CD4-positive, alpha-beta T cell treated with Interleukin-2 at 100 ng/mL for 4 hours (primary cell): ENCODE results near the gene MRPS18C.
"Not testable (repeated sequence)": the region's sequence is repeated elsewhere in the genome, so short reads cannot be mapped to it uniquely, and the experiment has no call there.

Experiments used
- DNase-seq: peaks from one replicate; pipeline ENCODE4 v3.0.0-alpha.2; 2020; ENCODE audit warnings: low spot score

Gene MRPS18C

DNA sequence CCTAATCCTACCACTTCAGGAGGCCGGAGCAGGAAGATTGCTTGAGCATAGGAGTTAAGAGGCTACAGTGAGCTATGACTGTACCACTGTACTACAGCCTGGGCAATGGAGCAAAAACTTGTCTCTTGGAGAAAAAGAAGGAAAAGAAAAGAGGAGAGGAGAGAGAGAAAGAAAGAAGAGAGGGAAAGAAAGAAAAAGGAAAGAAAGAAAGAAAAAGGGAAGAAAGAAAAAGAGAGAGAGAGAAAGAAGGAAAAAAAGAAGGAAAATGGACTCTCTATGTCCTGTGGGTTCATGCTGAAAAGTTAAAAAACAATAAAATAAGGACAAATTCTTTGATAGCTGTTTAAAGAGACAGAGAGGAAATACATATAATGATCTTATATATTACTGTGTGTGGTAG, 42.3 kb downstream of the MRPS18C start:
- DNase-seq, result no peak

DNA sequence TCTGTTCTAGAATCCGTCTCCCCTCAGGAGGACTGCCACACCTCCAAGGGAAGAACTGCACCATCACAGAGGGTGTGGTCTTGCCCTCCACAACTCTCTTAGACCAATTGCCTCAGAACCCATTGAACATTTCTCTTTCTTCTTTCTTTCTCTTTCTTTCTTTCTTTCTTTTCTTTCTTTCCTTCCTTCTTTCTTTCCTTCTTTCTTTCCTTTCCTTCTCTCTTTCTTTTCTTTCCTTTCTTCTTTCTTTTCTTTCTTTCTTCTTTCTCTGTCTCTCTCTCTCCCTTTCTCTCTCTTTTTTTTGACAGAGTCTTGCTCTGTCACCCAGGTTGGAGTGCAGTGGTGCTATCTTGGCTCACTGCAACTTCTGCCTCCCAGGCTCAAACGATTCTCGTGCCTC, 45.8 kb downstream of the MRPS18C start:
- not testable (repeated sequence) for DNase-seq

DNA sequence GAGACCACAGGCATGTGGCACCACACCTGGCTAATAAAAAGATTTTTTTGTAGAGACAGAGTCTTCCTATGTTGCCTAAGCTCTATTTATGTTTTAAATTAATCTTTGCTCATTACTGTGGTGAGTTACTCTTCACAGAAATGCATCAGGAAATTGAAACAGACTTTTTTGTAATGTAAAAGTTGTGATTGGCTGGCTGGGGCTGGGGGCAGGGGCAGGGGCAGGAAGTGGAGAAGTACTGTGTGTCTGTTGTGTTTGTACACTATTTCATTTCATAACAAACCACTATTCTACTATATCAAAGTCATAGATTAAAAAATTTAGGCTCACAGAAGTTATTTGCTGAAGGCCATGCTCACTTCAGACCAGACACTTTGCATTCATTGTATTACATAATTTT, 48.1 kb downstream of the MRPS18C start:
- DNase-seq, result peak; percentile 49

DNA sequence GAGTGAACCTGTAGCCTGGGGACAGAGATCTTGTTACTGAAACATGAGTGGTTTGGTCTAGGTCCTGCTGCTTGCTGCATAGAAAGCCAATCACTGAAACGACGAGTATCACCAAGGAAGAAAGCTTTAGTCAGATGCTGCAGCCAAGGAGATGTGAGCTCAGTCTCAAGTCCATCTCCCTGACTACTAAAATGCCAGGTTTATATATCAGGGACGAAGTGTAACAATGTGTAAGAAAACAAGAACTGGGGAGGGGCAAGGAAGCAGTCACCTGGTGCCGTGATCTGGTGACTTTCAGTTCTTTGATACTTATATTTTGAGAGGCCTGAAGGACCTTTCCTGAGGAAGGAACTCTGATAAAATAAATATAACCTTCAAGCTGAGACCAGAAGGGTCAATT, 48.6 kb downstream of the MRPS18C start:
- DNase-seq, result no peak

DNA sequence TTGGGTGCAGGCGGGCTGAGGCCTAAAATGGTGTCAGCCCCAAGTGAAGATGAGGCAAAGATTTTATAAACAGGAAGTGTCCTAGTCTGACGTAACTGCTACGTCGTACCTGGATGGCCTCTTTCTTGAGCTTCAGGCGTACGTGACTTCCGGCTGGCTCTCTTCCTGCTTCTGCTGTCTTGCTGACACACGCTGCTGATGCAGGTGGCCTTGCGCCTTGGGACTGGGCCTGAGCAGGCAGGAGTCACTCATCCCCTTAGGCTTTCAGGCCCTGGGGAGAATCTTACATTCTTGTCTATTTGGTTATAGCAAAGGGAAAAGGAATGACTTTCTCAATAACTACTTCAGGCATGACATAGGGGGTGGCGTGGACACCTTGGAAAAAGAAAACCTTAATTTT, 49.1 kb downstream of the MRPS18C start:
- no peak for DNase-seq

DNA sequence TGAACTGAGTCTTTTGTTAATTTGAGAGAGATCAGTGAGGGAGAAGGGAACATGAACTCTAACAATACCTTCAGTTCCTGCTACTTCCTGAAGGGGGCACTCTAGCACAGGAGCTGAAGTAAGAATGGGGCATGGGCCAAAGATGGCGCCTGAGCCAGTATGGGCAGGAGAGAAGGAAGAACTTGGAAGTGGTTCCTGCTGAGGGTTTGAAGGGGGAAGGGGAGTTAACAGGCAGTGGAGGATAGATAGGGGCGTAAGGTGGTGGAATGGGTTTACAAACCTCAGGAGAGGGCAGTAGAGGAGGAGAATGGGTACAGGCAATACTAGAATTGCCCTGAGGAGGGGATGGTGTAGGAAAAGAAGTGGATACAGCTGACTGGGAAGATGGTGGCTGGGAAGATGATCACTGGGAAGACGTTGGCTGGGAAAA, 53.3 kb downstream of the MRPS18C start:
- DNase-seq, result peak; percentile 65

DNA sequence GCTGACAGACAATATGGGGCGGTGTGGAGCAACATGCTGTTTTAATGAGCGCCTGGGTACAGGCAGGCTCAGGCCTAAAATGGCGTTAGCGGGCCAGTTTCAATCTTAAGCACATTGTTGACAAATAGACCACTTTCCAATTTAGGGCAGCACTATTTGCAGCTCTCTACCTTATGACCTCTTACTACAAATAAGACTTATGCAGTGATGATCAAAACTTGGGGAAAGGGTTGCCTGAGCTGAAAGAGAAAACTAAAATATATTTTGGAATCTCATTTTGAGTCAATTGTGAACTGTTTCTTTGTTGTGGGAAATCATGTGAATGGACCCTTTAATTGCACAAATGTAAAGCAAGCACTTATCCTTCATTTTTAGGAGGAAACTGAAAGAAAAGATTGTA, 54.6 kb downstream of the MRPS18C start:
- DNase-seq, result no peak
